DMS 273 (cell line): ENCODE results near the gene GRIA3.
A peak's percentile ranks its signal among the peaks of the same experiment; 100 is the strongest.
"Not testable (repeated sequence)": the region's sequence is repeated elsewhere in the genome, so short reads cannot be mapped to it uniquely, and the experiment has no call there.

ENCODE experiments used
- DNase-seq: peaks from one replicate; lab custom pipeline; 2025; ENCODE audit not compliant: unreplicated experiment; lab: John Stamatoyannopoulos, UW

Gene GRIA3

DNA sequence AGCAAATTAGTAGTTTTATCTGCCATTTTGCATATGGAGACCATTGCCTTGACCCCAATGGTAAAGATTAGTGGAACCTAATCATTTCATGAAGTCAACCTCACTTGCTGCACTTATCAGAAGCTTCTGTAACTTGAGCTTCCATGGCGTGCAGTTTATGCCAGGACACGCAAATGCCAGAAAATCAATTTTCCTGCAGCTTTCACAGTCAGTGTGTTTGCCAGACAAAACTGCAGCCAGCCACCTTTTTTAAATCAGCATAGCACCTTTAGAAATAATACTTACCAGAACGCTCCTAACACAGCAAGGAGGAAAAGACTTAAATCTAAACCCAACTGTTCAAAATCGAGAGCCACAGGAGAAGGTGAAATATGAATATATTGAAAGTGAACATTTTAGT, 265.3 kb downstream of the GRIA3 start:
- no peak for DNase-seq

DNA sequence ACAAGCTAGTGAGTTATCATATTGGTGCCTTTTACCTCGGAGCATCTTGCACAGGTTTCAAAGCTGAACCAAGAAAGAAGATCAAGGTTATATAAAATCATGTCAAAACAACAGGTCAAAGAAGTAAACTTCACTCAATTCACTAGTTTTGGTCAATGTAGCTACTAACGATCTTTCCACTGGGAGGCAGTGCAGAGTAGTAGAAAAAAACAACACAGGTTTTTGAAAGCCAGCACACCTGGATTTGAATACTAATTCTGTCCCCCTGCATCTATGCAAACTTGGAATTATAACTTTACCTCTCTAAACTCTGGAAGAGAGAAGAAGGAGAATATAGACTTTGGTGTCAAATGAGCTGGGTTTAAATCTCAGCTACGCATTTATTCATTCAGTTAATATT, 266.1 kb downstream of the GRIA3 start:
- DNase-seq: peak; percentile 29

DNA sequence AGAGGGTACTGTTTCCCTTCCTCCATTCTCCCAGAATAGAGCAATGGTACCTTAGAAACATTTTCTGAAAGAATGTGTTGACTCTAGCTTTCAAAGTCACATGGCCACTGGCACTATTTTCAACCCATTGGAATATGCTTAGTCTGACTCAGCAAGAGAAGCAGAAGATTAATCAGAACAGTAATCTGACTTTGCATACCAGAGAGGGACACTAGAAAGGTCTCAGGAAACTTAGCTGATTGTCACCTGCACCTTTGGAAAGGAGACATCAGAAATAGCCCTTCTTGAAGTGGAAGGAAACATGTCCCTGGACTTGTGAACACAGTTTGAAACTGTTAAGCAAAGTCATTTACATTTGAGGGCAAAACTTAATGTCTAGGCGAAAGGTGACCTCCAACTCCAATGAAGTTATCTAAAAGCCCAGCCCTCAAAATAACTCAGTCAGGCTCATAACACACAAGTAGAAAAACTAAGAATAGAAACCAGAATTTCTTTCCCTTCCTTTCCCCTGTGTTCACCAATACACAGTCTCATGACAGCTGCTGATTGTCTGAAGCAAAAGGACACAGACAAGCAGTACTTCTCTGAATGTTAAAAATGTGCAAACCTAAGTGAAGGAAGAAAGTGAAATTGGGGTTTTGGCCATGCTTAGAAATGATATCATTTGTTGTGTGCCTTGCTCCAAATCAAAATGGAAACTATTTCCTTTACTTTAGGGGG, 270.8 kb downstream of the GRIA3 start:
- DNase-seq: no peak

DNA sequence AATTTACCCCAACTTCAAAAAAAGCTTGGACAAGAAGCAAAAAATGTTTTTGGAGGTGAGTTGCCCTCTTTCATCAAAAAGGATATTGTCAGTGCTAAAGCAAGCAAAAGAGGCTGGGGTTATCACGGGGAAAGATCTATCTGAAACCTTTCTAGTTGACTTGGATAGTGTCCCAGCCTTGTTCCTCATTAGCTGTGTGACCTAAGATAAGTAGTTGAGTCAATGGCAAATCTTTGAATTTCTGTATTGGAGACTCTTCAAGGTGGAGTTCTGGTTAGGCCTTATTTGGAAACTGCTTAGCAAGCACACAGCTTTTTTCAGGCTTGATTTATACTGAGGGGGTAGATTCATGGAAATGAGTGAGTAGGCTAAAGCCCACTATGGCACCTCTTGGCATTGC, 271.6 kb downstream of the GRIA3 start:
- no peak for DNase-seq

DNA sequence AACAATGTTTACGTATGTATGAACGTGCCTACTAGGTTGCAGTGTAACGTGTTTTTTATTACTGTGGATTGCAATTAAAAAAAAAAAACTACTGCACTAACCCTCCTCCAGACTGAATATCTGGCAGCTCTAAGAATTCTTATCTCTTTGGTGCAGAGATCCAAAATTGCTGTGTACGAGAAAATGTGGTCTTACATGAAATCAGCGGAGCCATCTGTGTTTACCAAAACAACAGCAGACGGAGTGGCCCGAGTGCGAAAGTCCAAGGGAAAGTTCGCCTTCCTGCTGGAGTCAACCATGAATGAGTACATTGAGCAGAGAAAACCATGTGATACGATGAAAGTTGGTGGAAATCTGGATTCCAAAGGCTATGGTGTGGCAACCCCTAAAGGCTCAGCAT, 280.6 kb downstream of the GRIA3 start:
- peak; percentile 3 for DNase-seq

DNA sequence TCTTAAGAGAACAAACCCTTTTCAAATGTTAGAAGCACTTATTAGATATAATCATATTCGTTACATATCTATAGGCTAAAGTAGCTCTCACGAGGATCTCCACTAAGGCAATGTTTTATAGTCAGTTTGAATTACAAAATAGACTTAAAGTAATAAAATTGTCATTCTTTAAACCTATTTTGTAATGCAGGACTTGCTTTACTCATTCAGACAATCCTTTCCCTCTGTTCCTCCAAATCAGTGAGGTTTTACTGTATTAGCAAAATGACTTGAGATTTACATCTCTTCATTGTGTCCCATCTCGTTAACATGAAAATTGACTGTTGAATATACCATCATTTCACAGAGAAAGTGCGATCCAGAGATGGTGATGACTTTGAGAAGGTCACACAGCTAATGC, 284.4 kb downstream of the GRIA3 start:
- no peak for DNase-seq

DNA sequence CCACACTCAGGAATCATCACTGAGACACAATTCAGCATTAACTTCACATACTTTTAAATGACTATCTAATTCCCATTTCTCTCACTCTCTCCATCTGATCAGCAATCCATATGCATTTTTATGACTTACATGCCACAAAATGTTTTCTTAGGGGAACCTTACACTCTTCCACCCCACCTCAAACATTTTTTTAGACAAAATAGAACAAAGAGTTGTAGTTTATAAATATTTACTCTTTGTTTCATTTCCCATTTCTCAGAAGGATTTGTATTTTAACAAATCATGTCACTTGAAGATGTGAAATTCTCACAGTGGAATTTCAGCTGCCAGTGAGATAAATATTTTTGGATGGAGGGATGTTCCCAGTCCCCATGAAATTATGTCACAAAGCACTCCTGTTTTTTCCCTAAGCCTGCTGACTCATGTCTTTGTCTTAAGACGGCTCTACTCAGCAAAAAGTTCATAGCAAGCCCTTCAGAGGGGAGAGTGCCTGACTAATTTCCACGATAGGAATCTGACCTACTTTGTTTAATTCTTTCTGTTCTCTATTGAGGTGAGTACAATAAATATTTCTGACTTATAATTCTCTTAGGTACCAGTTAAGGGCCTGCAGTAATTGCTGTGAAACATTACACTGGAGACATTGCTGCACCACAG, 291.1 kb downstream of the GRIA3 start:
- no peak for DNase-seq

DNA sequence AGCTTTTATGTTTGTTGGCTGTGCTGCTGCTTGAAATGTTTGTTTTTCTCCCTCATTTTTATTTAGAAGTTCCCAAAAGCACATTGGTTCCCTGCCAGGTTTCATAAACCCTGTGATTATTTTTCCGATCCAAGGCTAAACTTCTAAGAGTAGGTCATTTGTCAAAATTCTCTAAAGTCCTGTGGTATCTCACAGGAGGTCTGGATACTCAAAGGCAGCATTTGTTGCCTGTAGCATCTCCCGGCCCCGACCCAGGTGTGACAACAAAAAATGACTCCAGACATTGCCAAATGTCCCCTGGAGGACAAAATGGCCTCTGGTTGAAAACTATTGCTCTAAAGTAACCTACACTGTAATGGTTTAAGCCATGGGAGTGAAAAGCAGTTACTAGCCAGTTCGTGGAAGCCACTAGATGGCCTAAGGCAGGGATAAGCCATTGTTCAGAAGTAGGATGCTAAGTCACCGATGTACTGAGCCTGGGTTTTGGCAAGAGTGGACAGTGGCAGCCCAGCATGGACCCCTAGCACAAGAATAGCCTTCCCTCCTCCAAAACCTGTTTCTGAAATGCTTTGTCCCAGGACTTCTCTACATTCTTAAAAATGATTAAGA, 292.6 kb downstream of the GRIA3 start:
- DNase-seq: no peak

DNA sequence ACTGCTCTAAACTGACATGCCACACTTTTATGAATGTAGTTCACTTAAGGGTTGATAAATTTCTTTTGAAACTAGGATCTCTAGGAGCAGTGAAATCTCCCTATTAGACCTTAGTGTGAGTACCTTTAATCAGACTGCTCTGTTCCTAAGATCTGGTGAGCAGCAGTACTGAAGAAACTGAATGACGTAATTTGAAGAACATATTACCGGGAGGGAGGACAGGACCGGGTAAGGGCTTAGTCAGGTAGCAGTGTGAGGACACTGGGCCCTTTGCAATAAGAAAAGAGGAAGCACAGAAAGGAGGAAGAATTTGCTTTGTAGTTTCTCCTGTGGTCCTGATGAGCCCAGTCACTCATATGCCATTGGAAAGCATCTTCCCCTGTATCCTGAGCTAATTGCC, 293.6 kb downstream of the GRIA3 start:
- no peak for DNase-seq

DNA sequence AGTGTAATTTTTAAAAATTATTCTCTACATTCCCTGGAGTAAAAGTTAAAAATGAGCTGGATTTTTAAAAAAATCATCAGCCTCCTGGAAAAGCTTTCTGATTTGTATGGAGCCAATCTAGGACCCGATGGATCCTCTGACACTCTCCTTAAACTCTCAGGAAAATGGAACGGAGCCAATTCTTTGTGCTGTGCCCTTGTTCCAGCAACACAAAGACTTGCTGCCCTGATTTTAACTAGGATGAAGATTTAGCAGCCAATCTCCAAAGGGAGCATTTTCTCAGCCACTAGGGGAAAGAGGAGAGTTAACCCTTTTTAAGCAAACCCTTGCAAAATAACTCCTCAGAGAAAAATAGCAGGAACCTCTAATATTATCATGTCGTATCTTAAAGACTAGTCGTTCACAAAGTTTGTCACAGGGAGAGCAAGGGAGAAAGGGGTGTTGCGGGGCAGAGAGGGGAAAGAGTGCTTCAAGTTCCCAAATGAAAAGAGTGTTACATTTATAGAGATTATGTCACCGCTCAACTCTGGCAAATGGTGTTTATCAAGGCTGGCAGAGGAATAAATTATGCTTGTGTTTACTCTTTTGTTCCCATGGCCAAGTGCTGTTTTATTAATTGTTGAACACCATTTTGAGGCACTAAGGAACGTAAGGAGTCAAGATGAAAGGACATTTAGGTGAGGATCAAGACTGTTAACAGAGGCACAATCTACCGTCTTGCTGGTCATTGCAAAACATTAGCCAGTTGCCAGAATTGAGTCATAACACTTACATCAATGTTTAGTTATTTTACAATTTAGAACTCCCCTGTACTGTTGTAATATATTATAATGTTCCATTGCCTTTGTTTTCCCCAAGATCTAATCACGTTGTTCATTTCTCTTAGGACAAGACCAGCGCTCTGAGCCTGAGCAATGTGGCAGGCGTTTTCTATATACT, 298.1 kb downstream of the GRIA3 start:
- DNase-seq: peak; percentile 32

DNA sequence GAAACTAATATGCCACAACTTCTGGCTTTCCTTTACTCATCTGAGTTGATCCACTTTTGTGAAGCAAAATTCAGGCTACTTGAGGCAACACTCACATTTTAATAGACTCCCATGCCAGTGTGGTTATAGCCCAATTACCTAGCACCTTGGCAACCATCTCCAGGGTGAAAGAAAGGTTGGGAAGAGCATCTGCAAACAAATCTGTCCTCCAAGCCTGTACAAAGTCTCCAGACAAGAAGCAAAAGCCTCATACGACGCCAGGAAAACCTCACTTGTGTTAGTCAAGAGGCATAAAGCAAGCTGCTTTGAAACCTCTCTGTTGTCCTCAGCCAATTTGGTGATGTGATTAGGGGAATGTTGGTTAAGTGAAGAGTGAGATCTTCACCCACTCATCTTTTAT, 302.2 kb downstream of the GRIA3 start:
- DNase-seq: no peak

DNA sequence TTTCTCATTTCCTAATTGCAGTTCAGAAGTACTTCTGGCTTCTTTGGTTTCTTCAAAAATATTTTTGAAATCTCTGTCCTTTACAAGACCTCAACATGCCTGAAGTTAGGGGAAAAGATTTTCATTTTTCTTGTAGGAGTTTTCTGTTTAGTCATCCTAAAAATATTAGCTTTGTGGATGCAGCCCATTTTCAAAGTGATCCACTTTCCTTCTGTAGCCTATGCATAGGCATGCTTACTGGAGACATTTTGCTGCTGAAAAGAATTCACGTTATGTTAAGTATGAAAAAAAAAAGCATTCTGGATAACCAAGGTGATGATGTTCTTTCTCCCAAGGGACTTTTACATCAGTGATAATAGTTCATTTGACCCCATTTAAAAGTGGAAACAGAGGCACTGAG, 303.2 kb downstream of the GRIA3 start:
- no peak for DNase-seq

DNA sequence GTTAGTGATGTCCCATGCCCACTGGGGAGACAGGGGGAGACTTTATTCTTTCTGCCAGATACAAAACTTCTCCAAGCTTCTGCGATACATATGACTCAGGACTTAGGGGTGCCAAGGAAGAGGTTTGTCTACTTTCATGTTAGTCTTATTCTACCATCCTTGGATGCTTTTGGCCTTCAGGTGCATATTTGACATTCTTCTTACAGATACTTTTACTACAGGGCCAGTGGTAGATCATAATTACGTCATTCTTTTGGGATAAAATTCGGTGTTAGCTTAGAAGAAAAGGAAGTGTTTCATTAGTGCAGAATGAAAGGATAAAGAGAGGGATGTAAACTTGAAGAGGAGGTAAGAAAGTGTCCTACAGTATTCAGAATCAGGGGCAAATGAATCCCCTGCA, 303.6 kb downstream of the GRIA3 start:
- no peak for DNase-seq

DNA sequence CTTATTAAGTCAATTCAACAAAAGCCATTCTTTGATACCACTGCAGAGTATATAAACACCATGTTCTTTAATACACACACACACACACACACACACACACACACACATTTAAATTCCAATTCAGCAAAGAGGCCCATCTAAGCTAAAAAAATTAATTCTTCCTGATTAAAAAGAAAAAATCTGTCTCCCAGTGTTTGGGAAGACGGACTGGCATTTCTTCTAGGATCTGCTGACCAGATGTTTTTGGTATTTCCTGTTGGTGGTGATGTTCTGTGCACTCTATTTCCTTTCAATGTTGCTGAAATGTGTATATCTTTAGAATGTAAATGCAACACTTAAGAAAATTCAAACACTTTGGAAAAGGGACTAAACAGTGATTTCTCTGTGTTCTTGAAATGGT, 304.9 kb downstream of the GRIA3 start:
- DNase-seq: no peak

DNA sequence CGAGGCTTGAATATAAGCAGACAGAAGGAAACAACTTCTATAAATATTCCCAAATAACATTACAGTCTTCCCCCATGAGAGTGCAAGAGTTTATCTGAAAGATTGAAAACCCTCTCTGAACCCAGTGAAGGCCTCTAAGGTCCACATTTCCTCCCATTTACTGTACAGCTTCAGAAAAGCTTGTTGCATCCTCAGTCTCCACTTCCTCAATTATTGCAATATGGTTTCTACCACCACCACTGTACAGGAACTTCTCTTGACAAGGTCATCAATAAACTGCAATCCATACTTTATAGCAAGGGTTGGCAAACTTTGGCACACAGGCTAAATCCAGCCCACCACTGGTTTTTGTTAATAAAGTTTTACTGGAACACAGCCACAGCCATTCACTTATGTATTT, 309.8 kb downstream of the GRIA3 start:
- no peak for DNase-seq

DNA sequence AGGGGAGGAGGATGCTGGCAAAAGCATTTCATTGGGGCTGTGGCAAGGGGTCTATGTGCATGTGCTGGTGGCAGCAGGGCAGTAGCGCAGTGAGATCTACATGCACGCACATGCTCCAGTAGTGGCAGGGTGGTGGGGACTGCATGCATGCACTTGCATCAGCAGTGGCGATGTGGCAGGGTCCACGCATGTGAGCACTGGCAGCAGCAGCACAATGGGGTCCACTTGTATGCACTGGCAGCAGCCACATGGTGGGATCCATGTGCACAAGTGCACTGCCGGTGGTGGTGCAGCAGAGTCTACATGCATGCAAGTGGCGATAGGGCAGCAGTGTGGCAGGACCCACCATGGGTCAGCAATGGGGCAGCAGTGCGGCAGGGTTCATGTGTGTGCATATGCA, 315.7 kb downstream of the GRIA3 start:
- no peak for DNase-seq

DNA sequence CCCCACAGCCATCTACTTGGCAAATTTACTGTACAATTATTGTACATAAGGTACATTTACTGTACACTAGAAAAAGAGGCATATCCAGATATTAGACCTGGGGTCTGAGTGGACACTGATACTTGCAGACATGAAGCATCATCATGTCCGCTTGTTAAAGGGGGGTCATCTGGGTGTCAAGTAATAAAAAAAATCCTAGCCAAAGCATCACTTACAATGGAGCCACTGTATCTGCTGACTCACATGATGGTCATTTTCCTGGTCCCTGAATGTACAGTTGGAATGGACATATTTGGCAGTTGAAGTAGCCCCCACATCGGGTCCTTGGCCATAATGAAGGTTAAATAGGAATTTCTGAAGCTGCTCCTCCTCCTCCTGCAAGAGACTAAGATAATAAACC, 320.0 kb downstream of the GRIA3 start:
- no peak for DNase-seq

DNA sequence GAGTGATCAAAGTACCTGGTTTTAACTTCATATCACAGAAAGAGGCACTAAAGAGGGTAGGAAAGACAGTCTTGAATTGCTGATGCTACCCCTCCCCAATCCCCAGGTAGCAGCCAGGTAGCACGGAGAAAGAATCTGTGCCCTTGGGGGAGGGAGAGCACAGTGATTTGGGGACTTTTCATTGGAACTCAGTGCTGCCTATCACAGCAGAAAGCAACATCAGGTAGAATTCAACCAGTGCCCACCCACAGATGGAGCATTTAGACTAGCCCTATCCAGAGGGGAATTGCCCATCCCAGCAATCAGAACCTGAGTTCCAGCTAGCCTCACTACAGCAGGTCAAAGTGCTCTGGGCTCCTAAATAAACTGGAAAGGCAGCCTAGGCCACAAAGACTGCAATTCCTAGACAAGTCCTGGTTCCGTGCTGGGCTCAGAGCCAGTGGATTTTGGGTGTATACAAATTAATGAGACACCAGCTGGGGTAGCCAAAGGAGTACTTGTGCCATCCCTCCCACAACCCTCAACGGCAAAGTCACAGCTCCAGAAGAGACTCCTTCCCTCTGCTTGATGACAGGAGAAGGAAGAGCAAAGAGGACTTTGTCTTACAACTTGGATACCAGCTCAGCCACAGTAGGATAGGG, 320.7 kb downstream of the GRIA3 start:
- no peak for DNase-seq

DNA sequence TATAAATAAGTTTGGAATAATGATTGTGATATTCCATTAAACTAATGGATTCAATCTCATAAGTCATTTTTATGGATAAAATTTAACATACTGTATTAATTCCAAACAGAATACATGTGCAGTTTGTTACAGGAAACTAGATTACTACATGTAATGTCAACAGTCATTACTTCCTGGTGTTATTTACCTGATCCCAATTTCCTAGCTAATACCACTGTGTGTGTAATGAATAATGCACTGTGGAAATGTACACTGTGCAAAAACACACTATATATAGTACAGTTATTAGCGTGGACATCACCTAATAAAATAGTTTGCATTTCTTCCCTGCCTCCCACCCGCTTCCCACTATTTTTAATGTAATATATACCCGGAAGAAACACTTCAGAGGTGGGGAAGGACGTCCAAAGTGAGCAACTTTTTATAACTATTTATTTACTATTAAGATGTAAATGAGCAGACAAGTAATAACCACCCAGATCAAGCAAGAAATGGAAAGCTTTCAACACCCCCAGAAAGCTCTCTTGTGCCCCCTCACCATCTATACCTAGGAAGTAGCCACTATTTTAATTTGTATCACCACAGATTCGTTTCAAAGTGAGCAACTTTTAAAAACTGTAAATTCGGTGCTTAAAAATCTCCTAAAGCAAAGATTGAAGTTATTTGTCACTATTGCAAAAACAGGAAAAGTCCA, 329.7 kb downstream of the GRIA3 start:
- no peak for DNase-seq

DNA sequence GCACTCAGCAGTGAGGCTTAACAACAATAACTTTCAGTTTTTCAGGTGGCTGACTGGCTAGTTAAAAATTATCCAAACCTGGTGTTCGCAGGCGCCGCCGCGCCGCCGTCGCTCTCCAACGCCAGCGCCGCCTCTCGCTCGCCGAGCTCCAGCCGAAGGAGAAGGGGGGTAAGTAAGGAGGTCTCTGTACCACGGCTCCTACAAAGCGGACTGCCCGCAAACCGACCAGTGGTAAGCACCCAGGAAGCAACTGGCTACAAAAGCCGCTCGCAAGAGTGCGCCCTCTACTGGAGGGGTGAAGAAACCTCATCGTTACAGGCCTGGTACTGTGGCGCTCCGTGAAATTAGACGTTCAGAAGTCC, 330.2 kb downstream of the GRIA3 start:
- not testable (repeated sequence) for DNase-seq
